ENCODE data around the gene SLC7A14.
"Not testable (repeated sequence)": the region's sequence is repeated elsewhere in the genome, so short reads cannot be mapped to it uniquely, and the experiment has no call there.

The SLC7A14 gene

DNA sequence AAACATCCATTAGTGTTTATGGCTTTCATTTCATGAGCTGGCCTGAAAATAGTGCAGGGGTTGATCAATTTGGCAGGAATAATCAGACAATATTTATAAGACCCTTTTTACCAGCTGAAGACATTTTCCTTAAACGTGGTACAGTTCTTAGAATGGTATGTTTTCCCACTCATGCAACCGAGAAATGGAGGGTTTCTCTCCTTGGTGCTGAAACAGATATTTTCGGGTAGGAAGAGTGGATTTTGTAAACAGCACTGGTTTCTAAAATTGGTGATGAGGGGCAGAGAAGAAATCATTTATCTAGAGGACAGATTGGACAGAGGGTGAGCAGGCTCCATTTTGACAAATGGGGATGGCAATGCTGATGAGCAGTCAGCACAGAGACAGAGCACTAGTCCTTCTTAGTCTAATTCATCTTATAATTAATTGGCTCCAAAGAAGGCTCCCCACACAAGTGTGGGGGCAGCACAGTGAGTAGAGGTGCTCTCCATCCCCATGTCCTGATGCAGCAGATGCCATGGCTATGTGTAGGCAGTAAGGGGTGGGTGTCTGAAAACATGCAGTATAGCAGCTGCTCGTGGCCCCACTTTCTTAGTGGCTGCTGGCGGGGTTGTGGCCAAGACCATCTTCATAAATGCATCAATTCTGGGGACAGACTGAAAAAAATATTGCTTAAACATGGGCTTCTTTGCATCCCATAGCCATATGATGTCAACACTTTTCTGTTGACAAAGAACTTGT lies 18.1 kb upstream of the SLC7A14 start:
- H3K27ac Mint-ChIP-seq: no peak overlapping the region
- H3K9me3 Mint-ChIP-seq: no peaks in the 10 kb centered on the region
- peaks cover 18% of the 10 kb centered on the region for H3K27me3 Mint-ChIP-seq
- no peak overlapping the region for H3K4me3 Mint-ChIP-seq
- no peaks in the 10 kb centered on the region for H3K4me1 Mint-ChIP-seq
- H3K36me3 Mint-ChIP-seq: peaks cover 1% of the 10 kb centered on the region

DNA sequence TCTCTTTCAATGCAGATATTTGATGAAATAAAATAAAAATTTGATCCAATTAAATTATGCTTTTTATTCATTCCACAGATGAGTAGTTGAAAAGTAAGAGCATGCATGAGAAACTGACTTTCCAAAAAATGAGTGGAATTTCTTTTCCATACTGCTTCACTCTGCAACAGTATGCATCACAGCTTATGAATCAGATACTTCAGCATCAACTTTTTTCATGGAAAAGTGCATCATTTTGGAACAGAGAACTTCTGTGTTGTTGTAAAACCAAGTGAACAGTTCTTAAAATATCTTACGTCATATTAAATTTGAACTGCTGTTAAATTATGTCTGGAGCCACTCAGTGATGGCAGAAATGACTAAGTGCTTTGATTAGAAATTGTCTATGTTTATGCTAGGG lies 16.7 kb upstream of the SLC7A14 start:
- no peak overlapping the region for H3K4me3 Mint-ChIP-seq
- H3K36me3 Mint-ChIP-seq: peaks cover 1% of the 10 kb centered on the region
- H3K4me1 Mint-ChIP-seq: no peaks in the 10 kb centered on the region
- peaks cover 18% of the 10 kb centered on the region for H3K27me3 Mint-ChIP-seq
- H3K9me3 Mint-ChIP-seq: no peaks in the 10 kb centered on the region
- no peak overlapping the region for H3K27ac Mint-ChIP-seq

DNA sequence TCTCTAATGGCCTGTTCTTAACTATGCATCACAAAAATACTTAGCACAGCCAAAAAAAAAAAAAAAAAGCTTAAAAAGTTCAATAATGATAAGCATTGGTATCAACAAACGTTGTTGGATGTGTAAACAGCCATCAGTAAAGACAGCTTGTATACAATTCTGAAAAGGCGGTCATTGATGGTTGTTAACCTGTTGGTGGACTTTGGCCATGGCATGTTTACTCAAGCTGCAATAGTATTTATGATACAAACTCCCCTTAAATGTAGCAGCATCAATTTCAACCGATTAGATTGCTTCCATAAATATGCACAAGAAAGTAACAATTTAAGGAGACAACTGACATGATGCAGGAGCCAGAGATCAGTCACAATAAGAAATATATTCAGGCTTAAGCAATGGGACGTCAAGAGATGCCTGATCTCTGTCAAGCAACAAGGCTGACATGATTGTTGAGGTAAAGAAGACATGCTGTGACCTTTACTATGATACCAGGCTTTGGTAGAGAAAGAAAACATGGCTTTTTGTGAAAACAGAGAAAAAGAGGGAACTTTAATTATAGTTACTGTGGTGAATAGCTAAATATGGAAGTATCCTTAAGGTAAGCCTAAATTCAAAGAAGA lies 14.2 kb upstream of the SLC7A14 start:
- peaks cover 21% of the 10 kb centered on the region for H3K27me3 Mint-ChIP-seq
- H3K9me3 Mint-ChIP-seq: no peaks in the 10 kb centered on the region
- no peak overlapping the region for H3K4me3 Mint-ChIP-seq
- H3K27ac Mint-ChIP-seq: no peak overlapping the region
- no peaks in the 10 kb centered on the region for H3K4me1 Mint-ChIP-seq
- H3K36me3 Mint-ChIP-seq: peaks cover 1% of the 10 kb centered on the region

DNA sequence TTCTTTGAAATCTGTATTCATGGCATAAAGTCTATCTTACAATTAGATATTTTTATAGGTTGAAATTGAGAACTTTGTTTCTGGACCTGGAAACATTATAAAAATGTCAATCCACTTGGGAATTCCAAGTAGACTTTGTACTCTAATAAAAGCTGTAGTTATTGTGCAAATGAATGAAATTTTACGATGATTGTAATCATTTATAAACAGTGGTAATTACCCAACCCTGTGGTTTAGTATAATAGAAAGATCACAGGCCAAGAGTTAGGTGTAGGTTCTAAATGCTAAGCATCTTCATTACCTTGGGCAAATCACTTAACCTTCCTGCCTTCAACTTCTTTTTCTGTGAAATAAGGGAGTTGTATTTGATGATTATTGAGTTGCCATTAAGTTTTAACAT lies 13.2 kb upstream of the SLC7A14 start:
- no peaks in the 10 kb centered on the region for H3K9me3 Mint-ChIP-seq
- peaks cover 1% of the 10 kb centered on the region for H3K36me3 Mint-ChIP-seq
- H3K27ac Mint-ChIP-seq: no peak overlapping the region
- H3K4me3 Mint-ChIP-seq: no peak overlapping the region
- peaks cover 20% of the 10 kb centered on the region for H3K27me3 Mint-ChIP-seq
- H3K4me1 Mint-ChIP-seq: no peaks in the 10 kb centered on the region

DNA sequence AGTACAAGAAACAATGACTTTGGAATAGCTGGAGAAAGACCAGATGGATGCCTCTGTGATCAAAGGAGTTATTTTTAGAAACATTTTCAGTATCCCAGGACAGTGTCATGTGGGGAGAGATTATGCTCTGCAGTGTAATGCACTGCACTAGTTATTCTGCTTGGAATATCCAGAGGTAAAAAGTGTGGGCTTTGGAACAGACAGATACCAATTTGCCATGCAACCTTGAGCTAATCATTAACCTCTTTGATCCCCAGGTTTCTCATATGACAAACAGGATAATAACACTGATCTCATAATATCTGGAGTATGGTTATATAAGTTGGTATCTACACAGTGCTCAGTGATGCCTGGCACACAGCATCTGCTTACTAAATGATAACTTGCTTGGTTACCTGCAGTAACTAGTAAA lies 12.2 kb upstream of the SLC7A14 start:
- Mint-ChIP-seq H3K27ac (no peak overlapping the region), H3K4me1 (no peaks in the 10 kb centered on the region), H3K27me3 (peaks cover 12% of the 10 kb centered on the region), H3K9me3 (no peaks in the 10 kb centered on the region), H3K4me3 (no peak overlapping the region), H3K36me3 (peaks cover 1% of the 10 kb centered on the region)

DNA sequence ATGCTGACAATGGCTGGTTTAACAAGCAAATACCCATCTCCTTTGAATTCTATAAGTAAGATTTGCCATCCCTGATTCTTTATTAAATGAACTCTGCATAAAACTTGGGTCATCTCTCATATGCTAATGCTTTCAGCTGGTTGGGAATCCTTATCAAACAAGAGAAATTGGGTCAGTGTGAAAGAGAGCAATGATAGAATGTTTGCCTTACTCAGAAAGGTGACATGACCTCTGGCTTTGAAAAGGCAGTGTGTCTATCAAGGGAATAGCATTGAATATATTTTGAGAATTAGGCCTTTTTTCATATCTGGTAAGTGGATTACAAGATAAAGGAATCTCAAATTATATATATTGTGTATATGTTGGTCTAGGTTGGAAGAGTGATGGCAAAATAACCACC lies 8.7 kb upstream of the SLC7A14 start:
- no peaks in the 10 kb centered on the region for H3K9me3 Mint-ChIP-seq
- no peak overlapping the region for H3K4me3 Mint-ChIP-seq
- peaks cover 10% of the 10 kb centered on the region for H3K27me3 Mint-ChIP-seq
- H3K36me3 Mint-ChIP-seq: no peaks in the 10 kb centered on the region
- H3K4me1 Mint-ChIP-seq: no peaks in the 10 kb centered on the region
- no peak overlapping the region for H3K27ac Mint-ChIP-seq

DNA sequence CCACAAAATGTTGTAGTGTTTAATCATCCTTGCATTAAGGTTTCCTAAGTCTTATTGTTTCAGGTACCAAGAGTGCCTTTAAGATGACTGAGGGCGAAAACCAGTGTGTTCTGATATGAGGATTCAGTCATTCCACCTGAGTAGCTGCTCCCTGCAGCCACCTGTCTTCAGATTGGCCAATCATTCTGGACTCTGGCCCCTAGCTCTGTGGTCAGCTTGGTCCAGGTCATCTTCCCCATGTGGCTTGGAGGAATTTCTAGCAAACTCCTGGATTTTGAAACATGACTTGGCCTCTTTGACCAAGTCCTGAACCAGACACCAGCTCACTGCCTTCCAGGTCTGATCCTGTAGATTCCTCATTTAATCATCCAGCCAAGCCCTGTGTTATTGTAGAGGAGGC lies 7.8 kb upstream of the SLC7A14 start:
- Mint-ChIP-seq H3K27ac (no peak overlapping the region), H3K36me3 (no peaks in the 10 kb centered on the region), H3K4me3 (no peak overlapping the region), H3K4me1 (no peaks in the 10 kb centered on the region), H3K27me3 (peaks cover 16% of the 10 kb centered on the region), H3K9me3 (no peaks in the 10 kb centered on the region)

DNA sequence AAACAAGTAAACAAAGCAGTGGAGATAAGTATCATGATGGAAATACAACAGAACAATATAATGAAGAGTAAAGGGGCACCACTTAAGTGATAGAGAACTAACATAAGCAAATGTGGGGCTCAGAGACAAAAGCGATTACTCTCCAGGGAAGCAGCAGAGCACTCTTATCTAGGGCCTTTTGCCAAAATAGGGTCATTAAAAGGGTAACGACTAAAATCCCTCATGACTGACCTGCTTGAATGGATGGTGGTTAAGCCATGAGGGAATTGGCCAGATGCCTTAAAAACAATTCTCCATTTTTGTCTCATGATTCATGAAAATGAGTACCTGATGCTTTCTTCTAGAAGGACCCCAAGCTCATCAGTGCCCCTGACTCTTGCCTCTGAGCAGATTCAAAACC lies 3.2 kb upstream of the SLC7A14 start:
- peaks cover 1% of the 10 kb centered on the region for H3K36me3 Mint-ChIP-seq
- H3K9me3 Mint-ChIP-seq: peaks cover 4% of the 10 kb centered on the region
- no peaks in the 10 kb centered on the region for H3K4me1 Mint-ChIP-seq
- no peak overlapping the region for H3K27ac Mint-ChIP-seq
- H3K27me3 Mint-ChIP-seq: peaks cover 35% of the 10 kb centered on the region
- no peak overlapping the region for H3K4me3 Mint-ChIP-seq

DNA sequence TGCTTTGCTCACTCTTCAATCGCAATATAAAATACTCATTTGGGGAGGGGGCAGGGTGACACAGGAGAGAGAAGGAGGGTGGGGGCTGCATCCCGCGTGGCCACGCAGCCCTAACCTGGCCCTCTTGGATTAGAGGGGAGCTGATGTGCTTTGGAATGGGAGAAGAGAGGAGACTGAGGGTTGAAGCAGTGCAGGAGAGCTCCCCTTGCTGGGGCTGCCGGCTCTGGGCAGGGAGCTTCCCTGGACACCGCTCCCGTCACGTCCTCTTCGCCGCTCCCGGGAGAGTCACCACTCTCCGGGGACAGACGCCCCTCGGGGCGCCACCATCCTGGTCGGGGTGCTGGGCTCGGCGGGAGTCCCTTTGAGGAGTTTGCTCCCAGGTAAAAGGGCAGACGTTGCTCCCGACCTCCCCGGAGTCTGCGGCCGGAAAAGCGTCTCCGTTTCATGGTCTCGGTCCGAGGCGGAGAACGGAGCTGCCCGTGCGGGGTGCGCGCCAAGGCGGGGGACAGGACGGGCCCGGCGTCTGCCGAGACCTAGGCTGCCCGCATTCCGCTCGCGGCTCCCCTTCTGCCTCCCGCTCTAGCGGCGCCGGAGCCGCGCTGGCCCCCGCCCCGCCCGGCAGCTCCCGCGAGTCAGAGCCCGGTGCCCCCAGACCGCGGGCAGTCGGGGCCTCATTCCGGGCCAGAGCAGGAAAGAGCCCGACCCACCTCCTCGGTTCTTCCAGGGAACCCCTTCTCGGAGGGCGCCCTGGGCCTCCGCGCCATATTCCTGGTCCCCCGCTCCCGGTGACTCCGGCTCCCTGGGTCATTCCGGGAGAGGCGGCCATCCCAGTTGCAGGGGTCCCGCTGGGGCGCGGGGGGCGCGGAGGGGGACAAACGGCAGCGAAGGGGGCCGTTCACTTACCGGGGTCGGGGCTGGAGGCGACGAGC lies 603 bp downstream of the SLC7A14 start:
- Mint-ChIP-seq H3K27ac (no peak overlapping the region), H3K27me3 (peaks cover 52% of the 10 kb centered on the region), H3K4me3 (no peak overlapping the region), H3K9me3 (peaks cover 16% of the 10 kb centered on the region), H3K36me3 (peaks cover 1% of the 10 kb centered on the region), H3K4me1 (no peaks in the 10 kb centered on the region)

DNA sequence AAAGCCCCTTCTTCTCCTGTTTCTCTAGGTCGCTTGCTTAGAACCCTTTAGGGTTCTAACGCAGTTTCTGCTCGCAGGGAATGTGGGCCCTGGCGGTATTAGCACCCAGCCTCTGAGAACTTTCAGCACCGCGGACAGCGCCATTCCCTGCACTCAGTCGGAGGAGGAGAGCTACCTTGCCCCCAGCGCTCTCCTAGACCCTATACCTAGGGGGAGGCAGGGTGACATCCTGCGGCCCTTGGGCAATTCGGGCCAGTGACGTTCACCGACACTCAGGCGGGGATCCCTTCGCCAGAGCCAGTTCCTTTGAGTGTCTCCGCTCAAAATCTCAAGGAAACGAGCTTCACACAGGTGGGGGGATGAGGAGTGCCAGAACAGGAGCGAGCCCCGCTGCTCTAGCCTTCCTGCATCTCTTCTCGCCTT lies 1.3 kb downstream of the SLC7A14 start:
- Mint-ChIP-seq H3K27me3 (peaks cover 51% of the 10 kb centered on the region), H3K4me1 (no peaks in the 10 kb centered on the region), H3K4me3 (no peak overlapping the region), H3K27ac (no peak overlapping the region), H3K36me3 (peaks cover 1% of the 10 kb centered on the region), H3K9me3 (peaks cover 16% of the 10 kb centered on the region)

DNA sequence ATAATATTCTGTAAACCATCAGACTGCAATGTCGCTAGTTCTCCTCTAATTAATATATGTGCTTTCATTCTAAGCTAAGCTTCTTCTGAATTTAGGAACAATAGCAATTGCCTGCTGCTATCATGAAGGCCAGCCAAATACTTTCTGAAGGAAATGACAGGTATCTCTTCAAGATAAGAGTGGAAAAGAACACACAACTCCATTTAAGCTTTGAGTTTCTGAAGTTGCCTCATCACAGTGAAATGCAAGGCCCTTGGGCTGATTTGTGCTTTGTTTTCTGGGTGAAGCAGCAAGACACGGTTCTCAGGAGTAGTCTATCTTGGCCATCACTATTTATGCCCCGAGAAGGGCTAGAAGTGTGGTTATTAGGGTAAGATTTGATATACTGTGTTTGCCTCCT lies 6.2 kb downstream of the SLC7A14 start:
- H3K4me3 Mint-ChIP-seq: no peak overlapping the region
- no peak overlapping the region for H3K27ac Mint-ChIP-seq
- H3K36me3 Mint-ChIP-seq: no peaks in the 10 kb centered on the region
- peaks cover 37% of the 10 kb centered on the region for H3K27me3 Mint-ChIP-seq
- no peaks in the 10 kb centered on the region for H3K4me1 Mint-ChIP-seq
- H3K9me3 Mint-ChIP-seq: peaks cover 12% of the 10 kb centered on the region

DNA sequence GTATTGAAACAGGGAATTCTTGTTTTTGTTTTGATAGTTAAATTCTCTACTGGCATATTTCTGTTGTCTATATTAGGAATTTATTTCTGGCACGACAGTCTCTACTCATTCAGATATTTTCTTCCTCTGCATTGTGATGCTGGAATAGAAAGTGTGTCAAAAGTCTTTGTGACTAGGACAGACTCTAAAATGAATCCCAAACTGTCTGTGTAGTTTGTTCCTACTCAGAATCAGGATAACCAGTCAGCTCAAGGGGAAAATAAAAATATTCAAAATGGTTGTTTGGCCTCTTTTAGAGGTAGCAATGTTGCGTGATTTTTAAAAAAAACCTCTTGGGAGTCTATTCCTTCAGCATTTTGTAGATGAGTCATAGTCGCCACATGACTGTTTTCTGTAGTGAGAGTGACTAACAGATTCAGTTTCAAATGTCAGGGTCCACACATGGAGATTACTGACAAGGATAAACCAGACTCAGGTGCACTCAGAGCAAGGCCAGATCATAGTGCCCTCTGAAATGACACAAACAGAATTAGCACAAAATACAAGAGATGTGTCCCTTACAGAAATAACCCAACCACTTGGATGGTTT lies 13.1 kb downstream of the SLC7A14 start:
- Mint-ChIP-seq H3K36me3 (no peaks in the 10 kb centered on the region), H3K4me3 (no peak overlapping the region), H3K4me1 (peaks cover 11% of the 10 kb centered on the region), H3K27me3 (peaks cover 10% of the 10 kb centered on the region), H3K27ac (no peak overlapping the region), H3K9me3 (no peaks in the 10 kb centered on the region)

DNA sequence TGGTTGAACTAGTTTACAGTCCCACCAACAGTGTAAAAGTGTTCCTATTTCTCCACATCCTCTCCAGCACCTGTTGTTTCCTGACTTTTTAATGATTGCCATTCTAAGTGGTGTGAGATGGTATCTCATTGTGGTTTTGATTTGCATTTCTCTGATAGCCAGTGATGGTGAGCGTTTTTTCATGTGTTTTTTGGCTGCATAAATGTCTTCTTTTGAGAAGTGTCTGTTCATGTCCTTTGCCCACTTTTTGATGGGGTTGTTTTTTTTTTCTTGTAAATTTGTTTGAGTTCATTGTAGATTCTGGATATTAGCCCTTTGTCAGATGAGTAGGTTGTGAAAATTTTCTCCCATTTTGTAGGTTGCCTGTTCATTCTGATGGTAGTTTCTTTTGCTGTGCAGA lies 18.3 kb downstream of the SLC7A14 start:
- H3K4me1 Mint-ChIP-seq, H3K27ac Mint-ChIP-seq, H3K9me3 Mint-ChIP-seq, H3K27me3 Mint-ChIP-seq, H3K4me3 Mint-ChIP-seq, H3K36me3 Mint-ChIP-seq: not testable (repeated sequence)

DNA sequence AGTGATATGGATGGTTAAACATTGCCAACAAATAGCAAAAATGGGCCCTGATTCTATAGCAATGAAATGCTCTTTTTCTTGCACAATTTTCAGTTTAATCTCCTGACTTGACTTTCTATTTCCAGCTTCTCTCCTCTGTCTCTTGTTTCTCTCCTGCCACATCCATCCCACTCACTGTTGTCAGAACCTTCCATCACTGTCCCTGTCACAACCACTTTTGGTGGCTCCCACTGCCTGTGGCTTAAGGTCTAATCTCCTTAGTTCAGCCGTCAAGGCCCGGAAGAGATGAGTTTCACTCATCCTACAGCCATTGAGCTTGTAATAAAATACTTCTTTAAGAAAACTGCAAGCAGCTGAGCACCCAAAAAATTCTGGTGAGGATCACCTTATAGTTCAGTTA lies 19.5 kb downstream of the SLC7A14 start:
- H3K4me3 Mint-ChIP-seq: no peak overlapping the region
- H3K27ac Mint-ChIP-seq: no peak overlapping the region
- H3K4me1 Mint-ChIP-seq: no peaks in the 10 kb centered on the region
- peaks cover 3% of the 10 kb centered on the region for H3K27me3 Mint-ChIP-seq
- no peaks in the 10 kb centered on the region for H3K9me3 Mint-ChIP-seq
- H3K36me3 Mint-ChIP-seq: no peaks in the 10 kb centered on the region

DNA sequence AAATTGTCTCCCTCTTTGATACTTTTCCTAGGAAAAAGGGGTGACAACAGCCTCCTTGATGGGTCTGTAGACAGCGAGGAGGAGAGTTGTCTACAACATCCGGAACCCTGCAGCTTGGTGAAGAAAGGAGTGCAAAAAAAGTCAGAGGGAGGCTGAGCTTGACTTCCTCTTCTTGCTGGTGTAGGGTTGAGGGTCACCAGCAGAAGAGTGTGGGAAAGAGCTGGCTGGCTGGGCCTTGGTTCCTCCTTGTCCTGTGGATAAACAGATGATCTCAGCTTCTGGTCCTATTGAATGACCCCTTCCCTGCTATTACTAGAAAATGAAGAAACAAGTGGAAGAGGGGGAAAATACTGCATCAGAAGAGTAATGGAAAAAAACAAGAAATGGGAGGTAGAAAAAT lies 20.4 kb downstream of the SLC7A14 start:
- H3K4me3 Mint-ChIP-seq: no peak overlapping the region
- H3K36me3 Mint-ChIP-seq: no peaks in the 10 kb centered on the region
- H3K4me1 Mint-ChIP-seq: no peaks in the 10 kb centered on the region
- H3K27me3 Mint-ChIP-seq: no peaks in the 10 kb centered on the region
- H3K27ac Mint-ChIP-seq: no peak overlapping the region
- no peaks in the 10 kb centered on the region for H3K9me3 Mint-ChIP-seq

DNA sequence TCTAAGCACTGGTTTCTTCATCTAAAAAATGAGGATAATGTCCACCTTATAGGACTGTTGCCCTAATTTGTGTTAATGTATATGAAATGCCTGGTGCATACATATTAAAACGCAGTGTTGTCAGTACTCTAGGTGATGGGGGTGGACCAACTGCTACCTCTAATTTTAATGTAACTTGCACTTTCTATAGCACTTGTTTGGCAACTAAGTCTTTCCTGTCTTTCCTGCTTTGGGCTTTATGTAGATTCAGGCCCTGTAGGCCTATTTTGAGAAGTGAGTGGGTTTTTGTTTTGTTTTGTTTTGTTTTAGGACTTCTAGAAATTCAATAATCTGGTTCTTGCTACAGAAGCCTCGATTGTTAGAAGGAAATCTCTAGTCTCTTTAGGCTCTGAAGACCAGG lies 21.2 kb downstream of the SLC7A14 start:
- Mint-ChIP-seq H3K4me1 (no peaks in the 10 kb centered on the region), H3K4me3 (no peak overlapping the region), H3K27me3 (peaks cover under 1% of the 10 kb centered on the region), H3K27ac (no peak overlapping the region), H3K9me3 (no peaks in the 10 kb centered on the region), H3K36me3 (no peaks in the 10 kb centered on the region)
